Thymus (tissue), 11 donors: ENCODE results near the gene NR1H2. TPM values are rescaled to one million over a fixed set of nuclear protein-coding genes. Genes with fewer than 3 reads are reported as not detected.

Experiments
- DNase-seq, 9 donors: peaks; one replicate each; pipeline ENCODE4 v3.0.0-alpha.2; 2013; ENCODE audit warnings: low spot score in 9 of 9, low read depth in 6 of 9, missing footprints in 1 of 9
- H3K27ac ChIP-seq, 2 donors: one replicate each; pipeline ENCODE4 v1.5.1; 2013; ENCODE audit warnings: control low read depth in 1 of 2, low read depth in 1 of 2, low read length in 1 of 2, mild to moderate bottlenecking in 1 of 2, moderate library complexity in 1 of 2
- H3K27me3 ChIP-seq, 2 donors: one replicate each; pipeline ENCODE4 v1.5.1; 2013; ENCODE audit warnings: low read length in 1 of 2; ENCODE audit not compliant: control insufficient read depth in 2 of 2, insufficient read depth in 1 of 2
- H3K36me3 ChIP-seq, 2 donors: one replicate each; pipeline ENCODE4 v1.5.1; 2013; ENCODE audit warnings: low read length in 1 of 2, mild to moderate bottlenecking in 1 of 2, moderate library complexity in 1 of 2; ENCODE audit not compliant: control insufficient read depth in 2 of 2, insufficient read depth in 2 of 2
- H3K4me1 ChIP-seq, 2 donors: one replicate each; pipeline ENCODE4 v1.5.1; 2013; ENCODE audit warnings: low read length in 2 of 2; ENCODE audit not compliant: control insufficient read depth in 2 of 2, insufficient read depth in 2 of 2
- H3K4me3 ChIP-seq, 2 donors: one replicate each; pipeline ENCODE4 v1.5.1; 2013; ENCODE audit warnings: low read length in 2 of 2, control low read depth in 1 of 2, mild to moderate bottlenecking in 1 of 2
- H3K9me3 ChIP-seq, 2 donors: one replicate each; pipeline ENCODE4 v1.5.1; 2013; ENCODE audit warnings: low read length in 1 of 2, mild to moderate bottlenecking in 1 of 2; ENCODE audit not compliant: control insufficient read depth in 2 of 2, insufficient read depth in 1 of 2
- WGBS: extraction: QIAGEN DNeasy Blood & Tissue Kit; methylation state at CpG from one replicate; pipeline ENCODE4 v1.1.7; 2013; 5-methylcytosine and 5-hydroxymethylcytosine counted together
- polyA plus RNA-seq: library from polyadenylated mRNA; stranded (reverse); fragments of 200-250 nt; gene quantifications from one replicate; pipeline ENCODE4 v1.2.3, GENCODE V29; 2013
- total RNA-seq: library from RNA; stranded (reverse); fragments of 120-200 nt; gene quantifications from one replicate; pipeline ENCODE4 v1.2.4, GENCODE V29; 2013
- donor health status: healthy.

The NR1H2 gene
- total and polyA plus RNA-seq, 2 donors: 27.9 to 57.2 TPM

DNA sequence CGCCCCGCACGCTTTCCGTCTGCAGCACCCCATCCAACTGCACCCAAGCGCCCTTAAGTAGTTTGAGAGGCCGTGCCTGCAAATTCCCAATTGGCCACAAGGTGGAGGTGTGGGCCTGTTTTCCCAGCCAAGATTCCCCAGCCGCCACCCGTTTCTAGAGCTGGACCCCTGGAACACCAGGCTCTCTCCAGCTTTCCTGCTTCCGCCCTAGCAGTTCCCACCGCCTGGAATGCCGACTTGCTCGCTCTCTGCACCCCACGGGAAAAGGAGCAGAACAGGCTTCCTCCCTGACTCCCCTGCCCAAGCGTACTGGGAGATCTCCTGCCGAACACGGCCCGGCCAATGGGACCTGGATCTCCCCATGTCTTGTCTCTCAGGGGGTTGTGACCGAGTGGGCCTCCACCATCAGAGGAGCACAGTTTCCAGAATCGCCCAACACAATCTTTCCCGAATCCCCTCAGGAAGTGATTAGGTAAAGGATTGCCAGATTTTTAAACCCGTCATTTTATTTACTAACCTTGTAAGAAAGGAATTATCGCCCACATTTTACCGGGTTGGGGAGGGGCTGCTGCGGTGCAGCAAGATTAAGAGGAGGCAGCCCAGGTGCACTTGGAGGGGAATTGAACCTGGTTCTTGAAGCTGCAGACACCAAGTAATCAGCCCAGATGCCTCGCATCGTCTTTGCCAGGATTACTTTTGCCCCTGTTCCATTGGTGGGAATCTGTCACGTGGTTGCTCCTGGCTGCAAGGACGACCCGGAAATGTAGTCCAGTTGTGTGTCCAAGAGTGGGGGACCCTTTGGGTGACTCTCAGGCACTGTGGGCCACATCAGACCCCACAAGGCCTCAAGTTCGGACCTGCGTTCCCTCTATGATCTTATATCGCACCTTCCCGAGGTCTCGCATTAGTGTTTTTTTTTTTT lies 7.3 kb upstream of the NR1H2 start:
- Histone ChIP-seq H3K4me3 (peak overlapping the region; percentile 70 to 82), H3K9me3 (no peaks in the 10 kb centered on the region), H3K27ac (peak overlapping the region; percentile 70 to 84), H3K36me3 (no peaks in the 10 kb centered on the region), H3K27me3 (no peaks in the 10 kb centered on the region), H3K4me1 (peaks cover 12 to 28% of the 10 kb centered on the region in 2 donors)
- DNase-seq: peak; percentile 59 to 88 (median 76)
- WGBS: 4% methylated on average over 34 of the region's 34 CpGs

DNA sequence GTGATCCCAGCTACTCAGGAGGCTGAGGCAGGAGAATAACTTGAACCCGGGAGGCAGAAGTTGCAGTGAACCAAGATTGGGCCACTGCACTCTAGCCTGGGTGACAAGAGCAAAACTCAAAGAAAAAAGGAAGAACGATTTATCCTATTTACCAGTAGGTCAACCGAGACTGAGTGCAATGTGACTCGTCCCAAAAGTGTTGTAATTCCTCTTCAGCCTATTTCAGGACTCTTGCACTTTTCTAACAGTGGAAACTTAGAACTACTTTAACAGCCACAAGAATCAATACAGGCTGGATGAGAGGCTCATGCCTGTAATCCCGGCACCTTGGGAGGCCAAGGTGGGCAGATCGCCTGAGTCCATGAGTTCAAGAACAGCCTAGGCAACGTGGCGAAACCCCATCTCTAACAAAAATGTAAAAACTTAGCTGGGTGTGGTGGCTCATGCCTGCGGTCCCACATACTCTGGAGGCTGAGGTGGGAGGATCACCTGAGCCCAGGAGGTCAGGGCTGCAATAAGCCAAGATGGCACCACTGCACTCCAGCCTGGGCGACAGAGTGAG lies 4.3 kb upstream of the NR1H2 start:
- Histone ChIP-seq H3K9me3 (no peaks in the 10 kb centered on the region), H3K27me3 (no peaks in the 10 kb centered on the region), H3K27ac (no peak overlapping the region), H3K4me3 (no peak overlapping the region), H3K4me1 (peaks cover 12 to 15% of the 10 kb centered on the region in 2 donors), H3K36me3 (no peaks in the 10 kb centered on the region)
- DNase-seq: no peak
- WGBS: 94% methylated on average over 10 of the region's 10 CpGs

DNA sequence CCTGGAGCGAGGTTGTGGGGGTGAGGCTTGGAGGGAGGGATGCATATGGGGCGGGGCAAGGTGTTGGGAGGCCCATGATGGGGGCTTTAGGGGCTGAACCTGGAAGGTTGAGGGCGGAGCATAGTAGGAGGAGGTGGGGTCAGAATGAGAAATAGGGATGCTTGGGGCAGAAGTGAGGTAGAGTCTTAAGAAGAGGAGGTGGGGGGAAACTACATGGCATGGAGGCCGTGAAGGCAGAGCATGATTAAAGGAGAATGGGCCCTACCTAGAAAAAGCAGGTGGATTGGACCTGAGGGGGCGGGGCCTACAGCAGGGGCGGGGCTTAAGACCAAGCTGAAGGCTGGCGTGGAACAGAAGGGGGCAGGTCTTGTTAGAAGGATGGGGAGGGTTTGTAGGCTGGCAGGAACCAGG lies 799 bp downstream of the NR1H2 start:
- Histone ChIP-seq H3K36me3 (peaks cover 40 to 47% of the 10 kb centered on the region in 2 donors), H3K27me3 (no peaks in the 10 kb centered on the region), H3K9me3 (peaks cover 0 to 3% of the 10 kb centered on the region in 2 donors), H3K4me1 (peaks cover 0 to 4% of the 10 kb centered on the region in 2 donors), H3K27ac (peak overlapping the region in 1 of 2 donors; percentile 20), H3K4me3 (peak overlapping the region in 1 of 2 donors; percentile 92)
- WGBS: 78% methylated on average over 7 of the region's 7 CpGs
- DNase-seq: peak in 2 of 9 donors; percentile 38 to 39

DNA sequence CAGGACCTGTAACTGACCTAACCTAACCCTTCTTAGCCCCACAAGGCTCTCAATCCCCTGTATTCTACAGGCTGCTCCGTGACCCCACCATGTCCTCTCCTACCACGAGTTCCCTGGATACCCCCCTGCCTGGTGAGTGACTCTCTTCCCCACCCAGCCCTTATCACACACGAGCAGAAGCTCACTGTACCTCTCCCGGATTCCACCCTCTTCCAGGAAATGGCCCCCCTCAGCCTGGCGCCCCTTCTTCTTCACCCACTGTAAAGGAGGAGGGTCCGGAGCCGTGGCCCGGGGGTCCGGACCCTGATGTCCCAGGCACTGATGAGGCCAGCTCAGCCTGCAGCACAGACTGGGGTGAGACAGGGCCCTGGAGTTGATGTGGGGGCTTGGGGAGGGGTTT lies 1.3 kb downstream of the NR1H2 start:
- DNase-seq: no peak
- peaks cover 0 to 3% of the 10 kb centered on the region in 2 donors for H3K9me3 ChIP-seq
- H3K27me3 ChIP-seq: no peaks in the 10 kb centered on the region
- no peak overlapping the region for H3K27ac ChIP-seq
- WGBS: 90% methylated on average over 9 of the region's 9 CpGs
- H3K4me1 ChIP-seq: peaks cover 0 to 4% of the 10 kb centered on the region in 2 donors
- peaks cover 45 to 51% of the 10 kb centered on the region in 2 donors for H3K36me3 ChIP-seq
- no peak overlapping the region for H3K4me3 ChIP-seq

DNA sequence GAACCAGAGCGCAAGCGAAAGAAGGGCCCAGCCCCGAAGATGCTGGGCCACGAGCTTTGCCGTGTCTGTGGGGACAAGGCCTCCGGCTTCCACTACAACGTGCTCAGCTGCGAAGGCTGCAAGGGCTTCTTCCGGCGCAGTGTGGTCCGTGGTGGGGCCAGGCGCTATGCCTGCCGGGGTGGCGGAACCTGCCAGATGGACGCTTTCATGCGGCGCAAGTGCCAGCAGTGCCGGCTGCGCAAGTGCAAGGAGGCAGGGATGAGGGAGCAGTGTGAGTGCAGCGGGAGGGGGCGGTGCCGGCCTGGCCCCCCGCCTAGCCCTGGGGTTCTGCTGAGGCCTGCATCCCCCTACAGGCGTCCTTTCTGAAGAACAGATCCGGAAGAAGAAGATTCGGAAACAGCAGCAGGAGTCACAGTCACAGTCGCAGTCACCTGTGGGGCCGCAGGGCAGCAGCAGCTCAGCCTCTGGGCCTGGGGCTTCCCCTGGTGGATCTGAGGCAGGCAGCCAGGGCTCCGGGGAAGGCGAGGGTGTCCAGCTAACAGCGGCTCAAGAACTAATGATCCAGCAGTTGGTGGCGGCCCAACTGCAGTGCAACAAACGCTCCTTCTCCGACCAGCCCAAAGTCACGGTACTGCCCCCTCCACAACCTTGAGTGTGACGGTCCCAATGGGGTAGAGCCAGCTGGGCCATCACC lies 2.1 kb downstream of the NR1H2 start:
- DNase-seq: no peak
- peaks cover 48 to 57% of the 10 kb centered on the region in 2 donors for H3K36me3 ChIP-seq
- H3K27ac ChIP-seq: no peak overlapping the region
- H3K27me3 ChIP-seq: no peaks in the 10 kb centered on the region
- WGBS: 98% methylated on average over 36 of the region's 36 CpGs
- peaks cover 0 to 5% of the 10 kb centered on the region in 2 donors for H3K4me1 ChIP-seq
- peaks cover 0 to 3% of the 10 kb centered on the region in 2 donors for H3K9me3 ChIP-seq
- H3K4me3 ChIP-seq: no peak overlapping the region

DNA sequence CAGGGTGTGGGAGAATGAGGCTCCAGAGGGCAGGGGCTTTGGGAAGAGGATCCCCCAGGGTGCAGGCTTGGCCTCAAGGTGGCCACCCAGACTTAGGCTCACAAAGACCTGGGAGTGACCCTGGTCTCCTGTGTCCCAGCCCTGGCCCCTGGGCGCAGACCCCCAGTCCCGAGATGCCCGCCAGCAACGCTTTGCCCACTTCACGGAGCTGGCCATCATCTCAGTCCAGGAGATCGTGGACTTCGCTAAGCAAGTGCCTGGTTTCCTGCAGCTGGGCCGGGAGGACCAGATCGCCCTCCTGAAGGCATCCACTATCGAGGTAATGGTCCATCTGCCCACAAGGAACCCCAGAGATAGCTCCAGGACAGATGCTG lies 2.6 kb downstream of the NR1H2 start:
- no peak for DNase-seq
- Histone ChIP-seq H3K27ac (no peak overlapping the region), H3K36me3 (peaks cover 48 to 57% of the 10 kb centered on the region in 2 donors), H3K9me3 (peaks cover 0 to 3% of the 10 kb centered on the region in 2 donors), H3K27me3 (no peaks in the 10 kb centered on the region), H3K4me3 (no peak overlapping the region), H3K4me1 (peaks cover 3 to 10% of the 10 kb centered on the region in 2 donors)
- WGBS: 99% methylated on average over 10 of the region's 10 CpGs

DNA sequence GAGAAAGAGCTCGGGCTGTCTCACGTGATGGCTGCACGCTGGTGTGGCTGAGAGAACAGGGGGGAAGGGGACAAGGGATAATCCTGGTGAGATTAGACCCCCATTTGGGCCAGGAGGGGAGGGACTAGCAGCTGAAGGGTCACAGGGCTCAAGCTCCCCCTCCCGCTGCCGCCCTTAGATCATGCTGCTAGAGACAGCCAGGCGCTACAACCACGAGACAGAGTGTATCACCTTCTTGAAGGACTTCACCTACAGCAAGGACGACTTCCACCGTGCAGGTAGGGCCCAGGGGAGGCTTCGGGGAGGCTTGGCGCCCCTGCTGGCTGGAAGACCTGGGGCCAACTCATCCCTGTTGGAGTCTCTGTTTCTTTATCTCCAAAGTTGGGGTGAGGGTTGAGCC lies 3.3 kb downstream of the NR1H2 start:
- Histone ChIP-seq H3K4me1 (peaks cover 3 to 12% of the 10 kb centered on the region in 2 donors), H3K36me3 (peaks cover 48 to 57% of the 10 kb centered on the region in 2 donors), H3K4me3 (no peak overlapping the region), H3K27me3 (no peaks in the 10 kb centered on the region), H3K27ac (no peak overlapping the region), H3K9me3 (peaks cover 0 to 3% of the 10 kb centered on the region in 2 donors)
- DNase-seq: no peak
- WGBS: 97% methylated on average over 11 of the region's 11 CpGs

DNA sequence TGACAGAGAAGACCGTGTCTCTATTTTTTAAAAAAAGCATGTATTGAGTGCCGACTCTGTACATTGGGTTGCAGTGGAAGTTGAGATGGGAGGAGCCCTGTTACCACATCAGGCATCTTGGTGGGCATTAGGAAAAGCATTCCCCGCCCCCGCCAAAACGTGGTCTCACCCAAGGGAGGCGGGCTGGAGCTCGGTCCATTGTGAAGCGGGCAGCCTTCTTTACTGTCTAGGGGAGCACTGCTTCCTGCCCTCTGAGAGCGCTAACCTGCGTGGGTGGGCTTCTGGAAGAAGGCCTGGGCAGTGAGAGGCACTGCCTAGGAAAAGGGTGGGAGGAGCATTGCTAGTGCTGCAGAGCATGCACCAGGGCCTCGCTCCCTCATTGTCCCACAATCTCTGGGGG lies 3.9 kb downstream of the NR1H2 start:
- Histone ChIP-seq H3K27me3 (no peaks in the 10 kb centered on the region), H3K9me3 (peaks cover 0 to 3% of the 10 kb centered on the region in 2 donors), H3K36me3 (peaks cover 48 to 57% of the 10 kb centered on the region in 2 donors), H3K4me1 (peaks cover 7 to 17% of the 10 kb centered on the region in 2 donors), H3K4me3 (no peak overlapping the region), H3K27ac (no peak overlapping the region)
- 95% methylated on average over 11 of the region's 11 CpGs for WGBS
- no peak for DNase-seq
